ENCODE results near the gene GUSB. TPM values are rescaled to one million over a fixed set of nuclear protein-coding genes. Genes with fewer than 3 reads are reported as not detected.

GUSB gene
- total and polyA plus RNA-seq, 9 of the 15 experiments (the other 6 are each of a cell fraction or from before 2014, with no cell fraction given), result 22.7 to 102 (median 60.1) TPM

DNA sequence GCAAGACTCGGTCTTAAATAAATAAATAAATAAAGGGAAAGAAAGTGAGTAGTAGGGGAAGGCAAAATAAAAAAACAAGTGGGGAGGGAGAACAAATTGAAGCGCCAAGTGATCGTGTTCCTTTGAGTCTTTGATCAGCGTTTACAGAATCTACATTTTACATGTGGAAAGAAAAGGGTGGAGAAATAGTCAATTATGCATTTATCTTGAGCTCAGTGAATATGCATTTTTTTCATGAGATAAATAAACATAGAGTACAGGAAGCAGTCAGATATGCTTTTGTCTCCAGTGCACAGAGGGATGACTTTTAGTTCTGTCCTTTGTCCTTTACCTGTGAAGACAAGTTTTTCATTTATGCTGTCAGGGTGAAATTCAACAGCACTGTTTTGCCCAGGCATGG is 6.1 kb upstream of the GUSB start (continued):
- TF ChIP-seq MGA (IDR thresholded peaks at IDR 0.05) (no peak), ZNF561 (CRISPR knock-in tag; conservative IDR thresholded peaks at IDR 0.05) (no peak), KAT8 (IDR thresholded peaks at IDR 0.05; ENCODE audit: low read depth) (no peak), JUNB (CRISPR knock-in tag; conservative IDR thresholded peaks at IDR 0.05) (no peak), CREB3L1 (IDR thresholded peaks at IDR 0.05; ENCODE audit: borderline replicate concordance, low read depth) (no peak), MYNN (IDR thresholded peaks at IDR 0.05) (no peak), MYNN (CRISPR knock-in tag; IDR thresholded peaks at IDR 0.05) (no peak), ELF2 (CRISPR knock-in tag; IDR thresholded peaks at IDR 0.05) (no peak), POU5F1 (IDR thresholded peaks at IDR 0.05; ENCODE audit: borderline replicate concordance, low read depth, low read length, partially characterized antibody) (no peak), ZBTB1 (CRISPR knock-in tag; IDR thresholded peaks at IDR 0.05; ENCODE audit: borderline replicate concordance, low read depth) (no peak), NBN (IDR thresholded peaks at IDR 0.05; ENCODE audit: low read depth) (no peak), SAFB2 (IDR thresholded peaks at IDR 0.05; ENCODE audit: borderline replicate concordance, low read depth, low read length, severe bottlenecking) (no peak), ZNF707 (CRISPR knock-in tag; conservative IDR thresholded peaks at IDR 0.05) (no peak), ZNF696 (CRISPR knock-in tag; conservative IDR thresholded peaks at IDR 0.05) (no peak), NCOA4 (IDR thresholded peaks at IDR 0.05; ENCODE audit: partially characterized antibody) (no peak)
- TF ChIP-seq, protein P1, sequence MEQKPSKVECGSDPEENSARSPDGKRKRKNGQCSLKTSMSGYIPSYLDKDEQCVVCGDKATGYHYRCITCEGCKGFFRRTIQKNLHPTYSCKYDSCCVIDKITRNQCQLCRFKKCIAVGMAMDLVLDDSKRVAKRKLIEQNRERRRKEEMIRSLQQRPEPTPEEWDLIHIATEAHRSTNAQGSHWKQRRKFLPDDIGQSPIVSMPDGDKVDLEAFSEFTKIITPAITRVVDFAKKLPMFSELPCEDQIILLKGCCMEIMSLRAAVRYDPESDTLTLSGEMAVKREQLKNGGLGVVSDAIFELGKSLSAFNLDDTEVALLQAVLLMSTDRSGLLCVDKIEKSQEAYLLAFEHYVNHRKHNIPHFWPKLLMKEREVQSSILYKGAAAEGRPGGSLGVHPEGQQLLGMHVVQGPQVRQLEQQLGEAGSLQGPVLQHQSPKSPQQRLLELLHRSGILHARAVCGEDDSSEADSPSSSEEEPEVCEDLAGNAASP (IDR thresholded peaks at IDR 0.05), result no peak

Measured in K562 (cell line).